Fibroblast of villous mesenchyme (primary cell): Measurements from ENCODE around the gene CHMP3. TPM values are rescaled to one million over a fixed set of nuclear protein-coding genes. Genes with fewer than 3 reads are reported as not detected.
A peak's percentile ranks its signal among the peaks of the same experiment; 100 is the strongest.
"Not testable (repeated sequence)": the region's sequence is repeated elsewhere in the genome, so short reads cannot be mapped to it uniquely, and the experiment has no call there.

ENCODE experiments used
- DNase-seq: peaks from one replicate; pipeline ENCODE4 v3.0.0-alpha.2; 2010; ENCODE audit warnings: low read depth
- H3K4me3 ChIP-seq: 2 replicates; pipeline ENCODE4 v1.5.1; 2011; ENCODE audit warnings: low read depth, mild to moderate bottlenecking, low read length
- total RNA-seq: library from RNA; depleted of rRNA; stranded (reverse); fragments of >200 nt; gene quantifications from 2 replicates; pipeline ENCODE4 v1.2.3, GENCODE V29; 2012
- TF ChIP-seq, protein P1 (sequence below): IDR thresholded peaks from 2 replicates; pipeline ENCODE4 v1.5.1; 2012; ENCODE audit warnings: low read depth, mild to moderate bottlenecking, low read length; ENCODE audit not compliant: insufficient read depth

The CHMP3 gene
- total RNA-seq, 1 donor = 62.2 TPM

DNA sequence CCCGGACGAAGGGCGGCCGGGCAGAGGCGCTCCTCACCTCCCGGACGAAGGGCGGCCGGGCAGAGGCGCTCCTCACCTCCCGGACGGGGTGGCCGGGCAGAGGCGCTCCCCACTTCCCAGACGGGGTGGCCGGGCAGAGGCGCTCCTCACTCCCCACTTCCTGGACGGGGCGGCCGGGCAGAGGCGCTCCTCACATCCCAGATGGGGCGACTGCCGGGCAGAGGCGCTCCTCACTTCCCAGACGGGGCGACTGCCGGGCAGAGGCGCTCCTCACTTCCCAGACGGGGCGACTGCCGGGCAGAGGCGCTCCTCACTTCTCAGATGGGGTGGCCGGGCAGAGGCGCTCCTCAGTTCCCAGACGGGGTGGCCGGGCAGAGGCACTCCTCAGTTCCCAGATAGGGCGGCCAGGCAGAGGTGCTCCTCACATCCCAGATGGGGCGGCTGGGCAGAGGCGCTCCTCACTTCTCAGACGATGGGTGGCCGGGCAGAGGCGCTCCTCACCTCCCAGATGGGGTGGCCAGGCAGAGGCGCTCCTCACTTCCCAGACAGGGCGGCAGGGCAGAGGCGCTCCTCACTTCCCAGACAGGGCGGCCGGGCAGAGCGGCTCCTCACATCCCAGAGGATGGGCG lies 17.8 kb downstream of the CHMP3 start:
- not testable (repeated sequence) for DNase-seq, H3K4me3 ChIP-seq

DNA sequence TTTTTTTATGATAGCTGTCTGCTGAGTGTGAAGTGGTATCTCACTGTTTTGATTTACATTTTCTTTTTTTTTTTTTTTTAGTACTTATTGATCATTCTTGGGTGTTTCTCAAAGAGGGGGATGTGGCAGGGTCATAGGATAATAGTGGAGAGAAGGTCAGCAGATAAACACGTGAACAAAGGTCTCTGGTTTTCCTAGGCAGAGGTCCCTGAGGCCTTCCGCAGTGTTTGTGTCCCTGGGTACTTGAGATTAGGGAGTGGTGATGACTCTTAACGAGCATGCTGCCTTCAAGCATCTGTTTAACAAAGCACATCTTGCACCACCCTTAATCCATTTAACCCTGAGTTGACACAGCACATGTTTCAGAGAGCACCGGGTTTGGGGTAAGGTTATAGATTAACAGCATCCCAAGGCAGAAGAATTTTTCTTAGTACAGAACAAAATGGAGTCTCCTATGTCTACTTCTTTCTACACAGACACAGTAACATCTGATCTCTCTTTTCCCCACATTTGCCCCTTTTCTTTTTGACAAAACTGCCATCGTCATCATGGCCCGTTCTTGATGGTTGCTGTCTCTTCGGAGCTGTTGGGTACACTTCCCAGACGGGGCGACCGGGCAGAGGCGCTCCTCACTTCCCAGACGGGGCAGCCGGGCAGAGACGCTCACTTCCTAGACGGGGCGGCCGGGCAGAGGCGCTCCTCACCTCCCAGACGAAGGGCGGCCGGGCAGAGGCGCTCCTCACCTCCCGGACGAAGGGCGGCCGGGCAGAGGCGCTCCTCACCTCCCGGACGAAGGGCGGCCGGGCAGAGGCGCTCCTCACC lies 18.8 kb downstream of the CHMP3 start:
- DNase-seq, H3K4me3 ChIP-seq: not testable (repeated sequence)

DNA sequence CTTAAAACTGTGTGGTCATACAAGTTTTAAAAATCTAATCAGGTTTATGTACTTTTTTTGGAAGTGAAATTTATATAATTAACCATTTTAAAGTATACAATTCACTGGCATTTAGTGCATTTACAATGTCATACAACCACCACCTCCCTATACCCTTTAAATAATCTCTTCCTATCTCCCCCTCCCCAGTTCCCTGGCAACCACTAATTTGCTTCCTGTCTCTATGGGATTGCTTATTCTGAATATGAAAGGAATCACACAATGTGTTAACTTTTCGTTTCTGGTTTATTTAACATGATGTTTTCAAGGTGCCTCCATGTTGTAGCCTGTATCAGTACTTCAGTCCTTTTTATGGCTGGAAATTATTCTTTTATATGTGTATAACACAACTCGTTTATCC lies 19.4 kb downstream of the CHMP3 start:
- TF ChIP-seq, protein P1, sequence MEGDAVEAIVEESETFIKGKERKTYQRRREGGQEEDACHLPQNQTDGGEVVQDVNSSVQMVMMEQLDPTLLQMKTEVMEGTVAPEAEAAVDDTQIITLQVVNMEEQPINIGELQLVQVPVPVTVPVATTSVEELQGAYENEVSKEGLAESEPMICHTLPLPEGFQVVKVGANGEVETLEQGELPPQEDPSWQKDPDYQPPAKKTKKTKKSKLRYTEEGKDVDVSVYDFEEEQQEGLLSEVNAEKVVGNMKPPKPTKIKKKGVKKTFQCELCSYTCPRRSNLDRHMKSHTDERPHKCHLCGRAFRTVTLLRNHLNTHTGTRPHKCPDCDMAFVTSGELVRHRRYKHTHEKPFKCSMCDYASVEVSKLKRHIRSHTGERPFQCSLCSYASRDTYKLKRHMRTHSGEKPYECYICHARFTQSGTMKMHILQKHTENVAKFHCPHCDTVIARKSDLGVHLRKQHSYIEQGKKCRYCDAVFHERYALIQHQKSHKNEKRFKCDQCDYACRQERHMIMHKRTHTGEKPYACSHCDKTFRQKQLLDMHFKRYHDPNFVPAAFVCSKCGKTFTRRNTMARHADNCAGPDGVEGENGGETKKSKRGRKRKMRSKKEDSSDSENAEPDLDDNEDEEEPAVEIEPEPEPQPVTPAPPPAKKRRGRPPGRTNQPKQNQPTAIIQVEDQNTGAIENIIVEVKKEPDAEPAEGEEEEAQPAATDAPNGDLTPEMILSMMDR = no peak
- DNase-seq = no peak

DNA sequence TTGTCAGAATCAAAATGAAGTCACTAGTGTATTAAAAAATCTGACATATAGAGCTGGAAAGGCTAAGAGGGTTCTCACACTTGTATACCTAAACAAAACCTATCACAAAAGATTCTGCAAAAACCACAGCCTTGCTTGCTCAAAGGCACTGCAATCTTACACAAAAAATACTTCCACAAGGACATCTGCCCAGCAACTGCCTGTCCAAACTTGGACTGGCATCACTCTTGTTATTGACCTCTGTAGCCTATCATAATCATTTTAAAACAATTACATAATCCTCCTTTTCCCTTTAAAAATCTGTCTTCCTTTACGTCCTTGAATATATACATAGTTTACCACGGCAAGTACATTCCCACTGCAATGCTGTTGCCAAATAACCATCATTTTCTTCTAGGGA lies 19.9 kb downstream of the CHMP3 start:
- TF ChIP-seq, protein P1 = no peak
- peak; percentile 10 for DNase-seq
- H3K4me3 ChIP-seq = no peak overlapping the region

More for the DNA sequence above, 19.4 kb downstream of the CHMP3 start:
- H3K4me3 ChIP-seq = no peak overlapping the region

DNA sequence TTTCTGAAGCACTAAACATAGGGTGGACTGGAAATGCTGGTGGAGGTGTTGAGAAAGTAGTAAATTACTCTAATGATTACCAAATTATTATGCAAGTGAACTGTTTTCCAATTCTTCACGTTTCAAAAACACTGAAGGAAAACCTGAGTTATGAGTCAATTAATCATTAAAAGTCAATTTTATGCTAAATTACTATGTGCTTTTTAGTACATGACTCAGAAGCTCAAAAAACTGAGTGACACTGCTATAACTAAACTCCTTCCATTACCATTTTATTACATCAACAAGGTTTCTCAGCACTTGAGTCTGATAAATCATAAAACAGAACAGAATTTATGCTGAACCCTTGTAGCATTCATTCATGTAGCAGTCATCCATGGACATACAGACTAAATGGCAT lies 20.4 kb downstream of the CHMP3 start:
- DNase-seq = no peak
- TF ChIP-seq, protein P1 = no peak
- H3K4me3 ChIP-seq = no peak overlapping the region

DNA sequence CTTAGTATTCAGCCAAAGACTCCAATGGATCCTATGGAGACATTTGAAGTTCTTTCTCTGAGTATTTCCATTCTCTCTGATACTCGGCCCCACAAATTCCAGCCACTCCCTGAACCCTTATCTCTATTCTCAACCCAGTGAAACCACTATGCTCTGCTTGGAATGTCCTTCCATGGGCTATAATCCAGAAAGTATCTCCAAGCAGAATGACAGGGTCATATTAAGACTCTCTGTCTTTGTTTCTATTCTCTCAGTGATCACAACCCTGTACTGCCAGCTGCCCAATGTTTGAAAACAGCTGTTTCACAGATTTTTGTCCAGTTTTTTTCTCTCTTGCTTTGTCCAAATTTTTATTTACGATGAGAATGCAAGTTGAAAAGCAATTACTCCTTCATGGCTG lies 21.9 kb downstream of the CHMP3 start:
- DNase-seq = no peak
- H3K4me3 ChIP-seq = no peak overlapping the region
- TF ChIP-seq, protein P1 = no peak

DNA sequence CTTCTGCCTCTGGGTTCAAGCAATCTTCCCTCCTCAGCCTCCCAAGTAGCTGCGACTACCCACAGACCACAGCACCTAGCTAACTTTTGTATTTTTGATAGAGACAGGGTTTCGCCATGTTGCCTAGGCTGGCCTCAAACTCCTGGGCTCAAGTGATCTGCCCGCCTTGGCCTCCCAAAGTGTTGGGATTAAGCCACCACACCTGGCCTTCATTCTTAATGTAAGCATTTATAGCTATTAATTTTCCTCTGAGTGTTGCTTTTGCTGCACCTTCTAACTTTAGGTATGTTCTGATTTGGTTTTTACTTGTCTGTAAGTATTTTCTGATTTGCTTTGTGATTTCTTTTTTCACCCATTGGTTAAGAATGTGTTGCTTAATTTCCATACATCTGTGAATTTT lies 29.7 kb downstream of the CHMP3 start:
- no peak overlapping the region for H3K4me3 ChIP-seq
- DNase-seq = no peak
- TF ChIP-seq, protein P1 = no peak
